Stomach (tissue), 4 donors: ENCODE measurements around the gene ADH6.
A peak's percentile ranks its signal among the peaks of the same experiment; 100 is the strongest.

Source experiments
- EP300 ChIP-seq: sonication (generic); formaldehyde crosslinking; IDR thresholded peaks from one replicate; pipeline ENCODE4 v1.6.1; 2017; ENCODE audit warnings: antibody characterized with exemption
- POLR2A ChIP-seq, 4 donors: fragments of 450-650 bp; IDR thresholded peaks; one replicate each; pipeline ENCODE4 v1.6.1; 2016; ENCODE audit warnings: antibody characterized with exemption in 4 of 4, control low read depth in 2 of 4, mild to moderate bottlenecking in 1 of 4, moderate library complexity in 1 of 4
- POLR2AphosphoS5 ChIP-seq, 3 donors: sonication (generic); formaldehyde crosslinking; IDR thresholded peaks; one replicate each; pipeline ENCODE4 v1.6.1; 2016; ENCODE audit warnings: antibody characterized with exemption in 3 of 3
- TF ChIP-seq, protein P1 (sequence below), 7 experiments: fragments of 450-650 bp in 4 of 7; fragments of 200-600 bp in 3 of 7; sonication (generic) in 3 of 7; IDR thresholded peaks; one replicate each; pipeline ENCODE4 v1.5.1; 2016 to 2019; ENCODE audit warnings: antibody characterized with exemption in 7 of 7, control low read depth in 2 of 7, mild to moderate bottlenecking in 1 of 7

DNA sequence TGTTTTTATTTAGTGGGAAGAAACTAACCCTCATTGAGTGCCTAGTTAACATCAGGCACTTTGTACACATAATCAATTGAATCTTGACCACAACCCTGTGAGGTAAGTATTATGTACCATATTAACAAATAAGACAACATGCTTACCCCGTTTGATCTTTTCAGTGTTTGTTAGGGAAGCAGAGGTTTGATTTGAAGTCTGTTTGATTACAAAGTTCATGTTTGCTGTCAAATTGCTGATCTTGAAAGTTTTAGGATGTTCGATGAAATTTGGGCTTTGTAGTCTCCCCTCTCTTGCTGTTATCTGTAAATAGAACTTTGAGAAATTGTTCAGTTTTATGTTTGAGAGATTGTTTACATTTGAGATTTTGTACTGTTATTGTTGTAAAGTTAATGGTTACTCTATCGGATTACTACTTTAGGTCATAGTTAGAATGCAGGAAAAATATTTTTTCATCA is 61.5 kb downstream of the ADH6 start:
- TF ChIP-seq POLR2AphosphoS5 (IDR thresholded peaks at IDR 0.05) (peak in 1 of 3 donors; percentile 11), EP300 (no peak), POLR2A (IDR thresholded peaks at IDR 0.05) (no peak)
- TF ChIP-seq, protein P1, sequence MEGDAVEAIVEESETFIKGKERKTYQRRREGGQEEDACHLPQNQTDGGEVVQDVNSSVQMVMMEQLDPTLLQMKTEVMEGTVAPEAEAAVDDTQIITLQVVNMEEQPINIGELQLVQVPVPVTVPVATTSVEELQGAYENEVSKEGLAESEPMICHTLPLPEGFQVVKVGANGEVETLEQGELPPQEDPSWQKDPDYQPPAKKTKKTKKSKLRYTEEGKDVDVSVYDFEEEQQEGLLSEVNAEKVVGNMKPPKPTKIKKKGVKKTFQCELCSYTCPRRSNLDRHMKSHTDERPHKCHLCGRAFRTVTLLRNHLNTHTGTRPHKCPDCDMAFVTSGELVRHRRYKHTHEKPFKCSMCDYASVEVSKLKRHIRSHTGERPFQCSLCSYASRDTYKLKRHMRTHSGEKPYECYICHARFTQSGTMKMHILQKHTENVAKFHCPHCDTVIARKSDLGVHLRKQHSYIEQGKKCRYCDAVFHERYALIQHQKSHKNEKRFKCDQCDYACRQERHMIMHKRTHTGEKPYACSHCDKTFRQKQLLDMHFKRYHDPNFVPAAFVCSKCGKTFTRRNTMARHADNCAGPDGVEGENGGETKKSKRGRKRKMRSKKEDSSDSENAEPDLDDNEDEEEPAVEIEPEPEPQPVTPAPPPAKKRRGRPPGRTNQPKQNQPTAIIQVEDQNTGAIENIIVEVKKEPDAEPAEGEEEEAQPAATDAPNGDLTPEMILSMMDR (IDR thresholded peaks at IDR 0.05), result no peak
